H1 (cell line): ENCODE data around the gene SHH. TPM values are rescaled to one million over a fixed set of nuclear protein-coding genes. Genes with fewer than 3 reads are reported as not detected.

Experiments
- HDAC2 ChIP-seq, 2 experiments: fragments of 300-600 bp in 1 of 2; sonication (generic) in 1 of 2; IDR thresholded peaks; 2 replicates each; pipeline ENCODE4 v1.6.1; 2011 to 2012; ENCODE audit warnings: low read depth in 2 of 2, low read length in 2 of 2, mild to moderate bottlenecking in 2 of 2, moderate library complexity in 2 of 2, borderline replicate concordance in 1 of 2, inconsistent platforms in 1 of 2
- JUND ChIP-seq: IDR thresholded peaks from 2 replicates; pipeline ENCODE4 v1.6.1; 2011; ENCODE audit warnings: mild to moderate bottlenecking, improper control_type of control experiment, low read length
- RXRA ChIP-seq: IDR thresholded peaks from 2 replicates; pipeline ENCODE4 v1.6.1; 2011; ENCODE audit warnings: low read depth, mild to moderate bottlenecking, low read length, moderate library complexity; ENCODE audit not compliant: insufficient read depth
- SAP30 ChIP-seq: fragments of 300-600 bp; sonication (generic); IDR thresholded peaks from 2 replicates; pipeline ENCODE4 v1.7.1; 2012; ENCODE audit warnings: low read length, moderate library complexity, mild to moderate bottlenecking, inconsistent platforms; ENCODE audit not compliant: insufficient read depth, insufficient replicate concordance
- SP2 ChIP-seq: IDR thresholded peaks from 2 replicates; pipeline ENCODE4 v1.6.1; 2012; ENCODE audit warnings: mild to moderate bottlenecking, low read length, inconsistent platforms
- USF2 ChIP-seq: IDR thresholded peaks from 2 replicates; pipeline ENCODE4 v1.6.1; 2011; ENCODE audit warnings: low read length, improper control_type of control experiment
- polyA plus RNA-seq, 7 experiments: library from polyadenylated mRNA; depleted of rRNA in 3 of 7; stranded (reverse) in 5 of 7; unstranded in 2 of 7; fragments of >200 nt in 5 of 7; fragments of 200-250 nt in 2 of 7; gene quantifications; 1 replicate in 5 of 7; 2 replicates in 1 of 7; 4 replicates in 1 of 7; pipeline versions ENCODE4 v1.2.1 to v1.2.3, GENCODE V29; 2011 to 2013; ENCODE audit warnings: missing spikeins in 2 of 7, mixed read lengths in 2 of 7
- total RNA-seq: library from RNA; stranded (reverse); fragmentation: NEBNext Ultra II Directional; extraction: Animal tissue kit (Norgen Biotek cat#: 25700); gene quantifications from 2 replicates; pipeline ENCODE4 v1.2.1, GENCODE V29; 2021

Gene SHH
- total and polyA plus RNA-seq, 2 of the 8 experiments (the other 6 are each of a cell fraction or from before 2014, with no cell fraction given) = not detected

GRCh38 chr7:155852426-155853301 is 40.4 kb upstream of the SHH start (continued):
- TF ChIP-seq USF2 (no peak), HDAC2 (IDR thresholded peaks at IDR 0.05; ENCODE audit: borderline replicate concordance in 1 of 2, low read depth in 2 of 2, low read length in 2 of 2) (no peak), SAP30 (no peak), JUND (no peak), RXRA (no peak), SP2 (no peak)
